OCI-LY1 (cell line): Measurements from ENCODE around the gene CPSF4L.

Experiments
- H2AFZ ChIP-seq: fragments of 200-600 bp; sonication (generic), shearing (Covaris generic); 2 replicates; pipeline ENCODE4 v1.6.0; 2014; ENCODE audit warnings: antibody characterized with exemption, mild to moderate bottlenecking, low read length
- H3F3A ChIP-seq: fragments of 200-600 bp; sonication (generic), shearing (Covaris generic); 2 replicates; pipeline ENCODE4 v1.6.0; 2014; ENCODE audit warnings: mild to moderate bottlenecking, antibody characterized with exemption, low read length, moderate library complexity; ENCODE audit not compliant: insufficient read depth
- H3K27ac ChIP-seq: fragments of 200-600 bp; sonication (generic); 2 replicates; pipeline ENCODE4 v1.5.1; 2014; ENCODE audit warnings: low read length, mixed run types, mild to moderate bottlenecking, low read depth; ENCODE audit not compliant: poor library complexity, severe bottlenecking
- H3K27me3 ChIP-seq: fragments of 200-600 bp; sonication (generic); 2 replicates; pipeline ENCODE4 v1.6.0; 2014; ENCODE audit warnings: antibody characterized with exemption, mild to moderate bottlenecking, low read length, moderate library complexity; ENCODE audit not compliant: insufficient read depth
- H3K36me3 ChIP-seq: fragments of 200-600 bp; sonication (generic); 2 replicates; pipeline ENCODE4 v1.6.1; 2014; ENCODE audit warnings: mild to moderate bottlenecking, antibody characterized with exemption, low read length, moderate library complexity, mixed read lengths; ENCODE audit not compliant: insufficient read depth
- H3K4me1 ChIP-seq: fragments of 200-600 bp; sonication (generic); 2 replicates; pipeline ENCODE4 v1.5.1; 2014; ENCODE audit warnings: mild to moderate bottlenecking, low read length, moderate library complexity; ENCODE audit not compliant: insufficient read depth, severe bottlenecking
- H3K4me2 ChIP-seq: fragments of 200-600 bp; sonication (generic), shearing (Covaris generic); 2 replicates; pipeline ENCODE4 v1.6.1; 2014; ENCODE audit warnings: low read length
- H3K4me3 ChIP-seq: fragments of 200-600 bp; sonication (generic); 2 replicates; pipeline ENCODE4 v1.5.1; 2014; ENCODE audit warnings: low read length, low read depth, mild to moderate bottlenecking, mixed read lengths; ENCODE audit not compliant: poor library complexity, severe bottlenecking
- H3K79me2 ChIP-seq: fragments of 200-600 bp; shearing (Covaris generic); 2 replicates; pipeline ENCODE4 v1.6.1; 2016; ENCODE audit warnings: mixed run types, low read length, mixed read lengths; ENCODE audit not compliant: insufficient read depth
- H3K9ac ChIP-seq: fragments of 200-600 bp; sonication (generic), shearing (Covaris generic); 2 replicates; pipeline ENCODE4 v1.6.1; 2014; ENCODE audit warnings: mild to moderate bottlenecking, low read length, mixed read lengths
- H3K9me2 ChIP-seq: fragments of 200-600 bp; sonication (generic), shearing (Covaris generic); 2 replicates; pipeline ENCODE4 v1.6.1; 2014; ENCODE audit warnings: low read depth, mild to moderate bottlenecking, low read length, mixed read lengths
- H3K9me3 ChIP-seq: fragments of 200-600 bp; shearing (Covaris generic); 2 replicates; pipeline ENCODE4 v1.6.1; 2014; ENCODE audit warnings: low read length, mixed read lengths
- H4K20me1 ChIP-seq: fragments of 200-600 bp; sonication (generic), shearing (Covaris generic); 2 replicates; pipeline ENCODE4 v1.6.0; 2016; ENCODE audit warnings: mild to moderate bottlenecking, low read length; ENCODE audit not compliant: insufficient read depth
- EZH2 ChIP-seq: fragments of 200-600 bp; sonication (generic), shearing (Covaris generic); IDR thresholded peaks from 2 replicates; pipeline ENCODE4 v1.8.0; 2017; ENCODE audit warnings: borderline replicate concordance, mixed run types, mild to moderate bottlenecking, antibody characterized with exemption, low read length, moderate library complexity, mixed read lengths
- TF ChIP-seq, protein P1 (sequence below): fragments of 200-600 bp; sonication (generic), shearing (Covaris generic); IDR thresholded peaks from 2 replicates; pipeline ENCODE4 v1.5.1; 2017; ENCODE audit warnings: mild to moderate bottlenecking, antibody characterized with exemption, low read length, moderate library complexity, mixed read lengths

Gene CPSF4L

DNA sequence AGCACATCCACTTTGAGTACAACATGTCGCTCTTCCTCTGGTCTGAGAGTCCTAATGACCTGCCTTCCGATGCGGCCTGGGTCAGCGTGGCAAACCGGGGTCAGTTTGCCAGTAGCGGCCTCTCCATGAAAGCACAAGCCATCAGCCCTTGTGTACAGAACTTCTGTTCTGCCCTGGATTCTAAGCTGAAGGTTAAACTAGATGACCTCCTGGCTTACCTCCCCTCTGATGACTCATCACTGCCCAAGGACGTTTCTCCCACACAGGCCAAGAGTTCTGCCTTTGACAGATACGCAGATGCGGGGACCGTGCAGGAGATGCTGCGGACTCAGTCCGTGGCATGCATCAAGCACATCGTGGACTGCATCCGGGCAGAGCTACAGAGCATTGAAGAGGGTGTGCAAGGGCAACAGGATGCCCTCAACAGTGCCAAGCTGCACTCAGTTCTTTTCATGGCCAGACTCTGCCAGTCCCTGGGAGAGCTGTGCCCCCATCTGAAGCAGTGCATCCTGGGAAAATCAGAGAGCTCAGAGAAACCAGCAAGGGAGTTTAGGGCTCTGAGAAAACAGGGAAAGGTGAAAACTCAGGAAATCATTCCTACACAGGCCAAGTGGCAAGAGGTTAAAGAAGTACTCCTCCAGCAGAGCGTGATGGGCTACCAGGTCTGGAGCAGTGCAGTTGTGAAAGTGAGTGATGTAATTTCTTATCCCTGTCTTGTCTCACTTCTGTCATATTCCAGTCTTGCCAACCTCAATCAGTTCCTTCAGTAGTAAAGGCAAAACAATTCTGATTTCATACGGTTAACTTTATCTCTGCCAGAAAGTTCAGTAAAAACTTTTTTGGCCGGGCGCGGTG lies 60.2 kb downstream of the CPSF4L start:
- H3F3A ChIP-seq = no peaks in the 10 kb centered on the region
- no peaks in the 10 kb centered on the region for H3K4me1 ChIP-seq
- TF ChIP-seq EZH2 = no peak
- TF ChIP-seq, protein P1, sequence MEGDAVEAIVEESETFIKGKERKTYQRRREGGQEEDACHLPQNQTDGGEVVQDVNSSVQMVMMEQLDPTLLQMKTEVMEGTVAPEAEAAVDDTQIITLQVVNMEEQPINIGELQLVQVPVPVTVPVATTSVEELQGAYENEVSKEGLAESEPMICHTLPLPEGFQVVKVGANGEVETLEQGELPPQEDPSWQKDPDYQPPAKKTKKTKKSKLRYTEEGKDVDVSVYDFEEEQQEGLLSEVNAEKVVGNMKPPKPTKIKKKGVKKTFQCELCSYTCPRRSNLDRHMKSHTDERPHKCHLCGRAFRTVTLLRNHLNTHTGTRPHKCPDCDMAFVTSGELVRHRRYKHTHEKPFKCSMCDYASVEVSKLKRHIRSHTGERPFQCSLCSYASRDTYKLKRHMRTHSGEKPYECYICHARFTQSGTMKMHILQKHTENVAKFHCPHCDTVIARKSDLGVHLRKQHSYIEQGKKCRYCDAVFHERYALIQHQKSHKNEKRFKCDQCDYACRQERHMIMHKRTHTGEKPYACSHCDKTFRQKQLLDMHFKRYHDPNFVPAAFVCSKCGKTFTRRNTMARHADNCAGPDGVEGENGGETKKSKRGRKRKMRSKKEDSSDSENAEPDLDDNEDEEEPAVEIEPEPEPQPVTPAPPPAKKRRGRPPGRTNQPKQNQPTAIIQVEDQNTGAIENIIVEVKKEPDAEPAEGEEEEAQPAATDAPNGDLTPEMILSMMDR = no peak
- H3K9me2 ChIP-seq = no peaks in the 10 kb centered on the region
- no peak overlapping the region for H3K9ac ChIP-seq
- H3K36me3 ChIP-seq = peaks cover 98% of the 10 kb centered on the region
- H3K9me3 ChIP-seq = no peaks in the 10 kb centered on the region
- no peaks in the 10 kb centered on the region for H3K27me3 ChIP-seq
- no peak overlapping the region for H3K4me2 ChIP-seq
- H4K20me1 ChIP-seq = no peaks in the 10 kb centered on the region
- H3K4me3 ChIP-seq = no peak overlapping the region
- H3K79me2 ChIP-seq = no peaks in the 10 kb centered on the region
- no peak overlapping the region for H2AFZ ChIP-seq
- no peak overlapping the region for H3K27ac ChIP-seq

DNA sequence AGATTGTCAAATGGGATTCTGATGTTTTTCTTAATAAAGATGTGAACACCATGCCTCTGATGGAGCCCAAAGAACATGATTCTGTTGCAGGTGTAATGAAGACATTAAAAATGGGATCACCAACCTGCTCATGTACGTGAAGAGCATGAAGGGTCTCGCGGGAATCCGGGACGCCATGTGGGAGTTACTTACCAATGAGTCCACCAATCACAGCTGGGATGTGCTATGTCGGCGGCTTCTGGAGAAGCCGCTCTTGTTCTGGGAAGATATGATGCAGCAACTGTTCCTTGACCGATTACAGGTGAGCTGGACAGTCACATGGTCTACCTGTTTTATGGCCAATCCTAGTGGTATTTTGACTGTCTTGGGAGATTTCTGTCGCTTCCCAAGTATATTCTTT lies 61.2 kb downstream of the CPSF4L start:
- Histone ChIP-seq H3K4me3 (no peak overlapping the region), H3K27me3 (no peaks in the 10 kb centered on the region), H3K9ac (no peak overlapping the region), H3K9me3 (no peaks in the 10 kb centered on the region), H3K27ac (no peak overlapping the region), H3K36me3 (peaks cover 90% of the 10 kb centered on the region), H3K79me2 (no peaks in the 10 kb centered on the region), H3K4me1 (no peaks in the 10 kb centered on the region), H3F3A (no peaks in the 10 kb centered on the region), H4K20me1 (no peaks in the 10 kb centered on the region), H3K4me2 (no peak overlapping the region), H2AFZ (no peak overlapping the region), H3K9me2 (no peaks in the 10 kb centered on the region)
- TF ChIP-seq, protein P1 = no peak
- no peak for TF ChIP-seq EZH2

DNA sequence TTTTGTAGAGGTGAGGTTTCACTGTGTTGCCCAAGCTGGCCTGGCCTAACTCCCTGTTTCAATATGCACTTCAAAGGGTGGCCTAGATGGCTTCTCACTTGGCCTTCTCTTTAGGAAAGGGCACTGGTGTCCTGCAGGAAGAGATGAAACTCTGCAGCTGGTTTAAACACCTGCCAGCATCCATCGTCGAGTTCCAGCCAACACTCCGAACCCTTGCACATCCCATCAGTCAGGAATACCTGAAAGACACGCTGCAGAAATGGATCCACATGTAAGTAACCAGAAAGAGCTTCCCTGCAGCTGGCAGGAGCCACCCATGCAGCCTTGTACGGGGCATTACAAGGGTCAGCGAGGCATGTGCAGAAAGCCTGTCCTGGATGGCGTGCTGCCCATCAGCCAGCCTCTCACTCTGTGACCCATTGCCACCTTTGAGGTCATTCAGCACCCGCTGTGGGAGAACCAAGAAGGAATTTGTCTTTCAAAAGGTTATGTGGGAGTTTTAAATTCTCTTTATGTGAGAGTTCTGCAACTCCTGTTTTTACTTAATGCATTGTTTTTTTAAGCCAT lies 61.8 kb downstream of the CPSF4L start:
- no peaks in the 10 kb centered on the region for H3F3A ChIP-seq
- TF ChIP-seq EZH2 = no peak
- TF ChIP-seq, protein P1 = no peak
- no peaks in the 10 kb centered on the region for H4K20me1 ChIP-seq
- H3K9me2 ChIP-seq = no peaks in the 10 kb centered on the region
- no peak overlapping the region for H3K4me2 ChIP-seq
- H3K4me1 ChIP-seq = peaks cover 3% of the 10 kb centered on the region
- H2AFZ ChIP-seq = no peak overlapping the region
- H3K4me3 ChIP-seq = no peak overlapping the region
- H3K27me3 ChIP-seq = no peaks in the 10 kb centered on the region
- no peaks in the 10 kb centered on the region for H3K9me3 ChIP-seq
- H3K36me3 ChIP-seq = peaks cover 84% of the 10 kb centered on the region
- no peak overlapping the region for H3K27ac ChIP-seq
- no peak overlapping the region for H3K9ac ChIP-seq
- H3K79me2 ChIP-seq = no peaks in the 10 kb centered on the region
